CD4-positive, alpha-beta T cell (primary cell): ENCODE data around the gene SEC61A2. TPM values are rescaled to one million over a fixed set of nuclear protein-coding genes. Genes with fewer than 3 reads are reported as not detected.

Experiments used
- ATAC-seq: fragments of 200-7000 bp; cut with Tn5 transposase; one replicate; pipeline ENCODE4 v1.10.0; 2022; ENCODE audit warnings: mild to moderate bottlenecking; ENCODE audit not compliant: poor library complexity
- CTCF ChIA-PET: fragments of 350-600 bp; sonication (Branson Sonifier 250); formaldehyde crosslinking; loops from one replicate; lab custom pipeline; 2021; ENCODE audit warnings: antibody characterized with exemption, inconsistent platforms; lab: Charles Lee
- POLR2A ChIA-PET: fragments of 350-600 bp; sonication (Branson Sonifier 250); formaldehyde crosslinking; loops from one replicate; lab custom pipeline; 2021; ENCODE audit warnings: antibody characterized with exemption, inconsistent platforms; lab: Charles Lee
- DNase-seq, 14 experiments: peaks; one replicate each; pipeline ENCODE4 v3.0.0-alpha.2; 2013 to 2020; ENCODE audit warnings: mixed read lengths in 2 of 14
- H3K27ac ChIP-seq, 2 donors: one replicate each; pipeline versions ENCODE4 v1.5.1 to v1.7.0; 2013; ENCODE audit warnings: low read length in 2 of 2, low read depth in 1 of 2, mild to moderate bottlenecking in 1 of 2
- H3K27me3 ChIP-seq, 2 experiments: 1 replicate in 1 of 2; 2 replicates in 1 of 2; pipeline versions ENCODE4 v1.6.1 to v1.7.0; 2013; ENCODE audit warnings: low read length in 2 of 2, control low read depth in 1 of 2, mild to moderate bottlenecking in 1 of 2, moderate library complexity in 1 of 2; ENCODE audit not compliant: insufficient read depth in 2 of 2, control insufficient read depth in 1 of 2
- H3K36me3 ChIP-seq: one replicate; pipeline ENCODE4 v1.6.1; 2013; ENCODE audit warnings: low read length, control low read depth; ENCODE audit not compliant: insufficient read depth
- H3K4me1 ChIP-seq: one replicate; pipeline ENCODE4 v1.6.1; 2013; ENCODE audit warnings: low read length, control low read depth; ENCODE audit not compliant: insufficient read depth
- H3K4me3 ChIP-seq: one replicate; pipeline ENCODE4 v1.5.1; 2013; ENCODE audit warnings: mild to moderate bottlenecking, low read length, moderate library complexity
- H3K9me3 ChIP-seq, 2 experiments: 1 replicate in 1 of 2; 2 replicates in 1 of 2; pipeline versions ENCODE4 v1.6.1 to v1.7.0; 2013; ENCODE audit warnings: low read length in 2 of 2, mild to moderate bottlenecking in 2 of 2, control low read depth in 1 of 2, moderate library complexity in 1 of 2; ENCODE audit not compliant: control insufficient read depth in 1 of 2, insufficient read depth in 1 of 2
- H3K27ac Mint-ChIP-seq: one replicate; pipeline ENCODE4 v1.8.0; 2020; ENCODE audit warnings: mixed read lengths
- H3K27me3 Mint-ChIP-seq: one replicate; pipeline ENCODE4 v1.8.0; 2021; ENCODE audit warnings: mixed read lengths
- H3K36me3 Mint-ChIP-seq: one replicate; pipeline ENCODE4 v1.8.0; 2021; ENCODE audit warnings: low read depth, mixed read lengths
- H3K4me1 Mint-ChIP-seq: one replicate; pipeline ENCODE4 v1.8.0; 2021; ENCODE audit warnings: low read depth, mixed read lengths
- H3K4me3 Mint-ChIP-seq: one replicate; pipeline ENCODE4 v1.8.0; 2020; ENCODE audit warnings: mild to moderate bottlenecking, mixed read lengths
- H3K9me3 Mint-ChIP-seq: one replicate; pipeline ENCODE4 v1.8.0; 2020; ENCODE audit warnings: mixed read lengths
- CTCF ChIP-seq: fragments of 200-600 bp; IDR thresholded peaks from one replicate; pipeline ENCODE4 v1.8.0; 2022; ENCODE audit warnings: antibody characterized with exemption, mild to moderate bottlenecking
- intact Hi-C, 2 experiments: fragments of 100-400 bp; cut with DNase I in 1 of 2; cut with micrococcal nuclease in 1 of 2; formaldehyde crosslinking; loops; one replicate each; pipeline versions ENCODE4 v1.15.1 to v1.9.0; 2023 to 2025; cut with DNase I, micrococcal nuclease
- total RNA-seq, 174 experiments: library from RNA in 2 of 174; stranded (reverse) in 2 of 174; gene quantifications; one replicate each; pipeline ENCODE4 v1.2.3 and lab custom pipeline; 2021 to 2026

Gene SEC61A2
- total RNA-seq, 2 experiments from 2014 or later: 9.9 to 10.8 TPM

GRCh38 chr10:12196531-12197211 lies 67.2 kb downstream of the SEC61A2 start:
- no peak for TF ChIP-seq CTCF
- intact Hi-C loops: loop anchor here (2.0 to 10.0 kb wide), 5 partner anchors 62 to 1148 kb away; partner anchors contain the start of genes DHTKD1 (in 1 of the 2), SEPHS1 (in 1 of the 2) and UPF2 (in 1 of the 2)
- ChIA-PET CTCF (interaction anchor here (1.6 to 2.5 kb wide), 4 partner anchors 12 to 67 kb away, joined by 3 to 20 read pairs (median 6); partner anchors contain the start of gene SEC61A2), POLR2A (interaction anchor here (0.8 to 2.1 kb wide), 17 partner anchors 11 to 1106 kb away, joined by 3 to 24 read pairs (median 4); partner anchors contain the start of genes CAMK1D, PHYH and UPF2)
- no peaks in the 10 kb centered on the region for H3K27me3 ChIP-seq
- Mint-ChIP-seq H3K36me3 (peaks cover 60% of the 10 kb centered on the region), H3K9me3 (no peaks in the 10 kb centered on the region), H3K4me1 (peaks cover 72% of the 10 kb centered on the region), H3K4me3 (peak overlapping the region; percentile 97), H3K27ac (peak overlapping the region; percentile 96), H3K27me3 (no peaks in the 10 kb centered on the region)
- peaks cover 28% of the 10 kb centered on the region for H3K4me1 ChIP-seq
- no peaks in the 10 kb centered on the region for H3K9me3 ChIP-seq
- ATAC-seq: no peak
- peaks cover 19% of the 10 kb centered on the region for H3K36me3 ChIP-seq
- H3K4me3 ChIP-seq: peak overlapping the region; percentile 88
- peak overlapping the region; percentile 94 to 96 for H3K27ac ChIP-seq
- no peak for DNase-seq

GRCh38 chr10:12198156-12198555 lies 68.7 kb downstream of the SEC61A2 start:
- H3K4me3 Mint-ChIP-seq: peak overlapping the region; percentile 79
- H3K27me3 Mint-ChIP-seq: no peaks in the 10 kb centered on the region
- H3K9me3 ChIP-seq: no peaks in the 10 kb centered on the region
- H3K4me1 ChIP-seq: peaks cover 29% of the 10 kb centered on the region
- H3K27ac ChIP-seq: no peak overlapping the region
- H3K9me3 Mint-ChIP-seq: no peaks in the 10 kb centered on the region
- H3K27me3 ChIP-seq: no peaks in the 10 kb centered on the region
- peaks cover 69% of the 10 kb centered on the region for H3K4me1 Mint-ChIP-seq
- no peak for ATAC-seq
- POLR2A ChIA-PET: no interaction called here
- H3K4me3 ChIP-seq: no peak overlapping the region
- CTCF ChIA-PET: interaction anchor here (2.0 kb wide), 1 partner anchor 17 kb away, joined by 8 read pairs; no protein-coding TSS in a partner anchor
- intact Hi-C loops: loop anchor here (5.0 to 10.0 kb wide), 4 partner anchors 63 to 1147 kb away; partner anchors contain the start of genes DHTKD1 (in 1 of the 2) and SEPHS1 (in 1 of the 2)
- no peak for TF ChIP-seq CTCF
- no peak for DNase-seq
- H3K27ac Mint-ChIP-seq: peak overlapping the region; percentile 65
- peaks cover 32% of the 10 kb centered on the region for H3K36me3 ChIP-seq
- H3K36me3 Mint-ChIP-seq: peaks cover 66% of the 10 kb centered on the region

GRCh38 chr10:12200850-12201249 lies 71.4 kb downstream of the SEC61A2 start:
- Histone ChIP-seq H3K27ac (no peak overlapping the region), H3K36me3 (peaks cover 50% of the 10 kb centered on the region), H3K27me3 (no peaks in the 10 kb centered on the region), H3K4me3 (no peak overlapping the region), H3K4me1 (peaks cover 17% of the 10 kb centered on the region), H3K9me3 (no peaks in the 10 kb centered on the region)
- ChIA-PET CTCF (interaction anchor here (3.4 kb wide), 1 partner anchor 14 kb away, joined by 17 read pairs; no protein-coding TSS in a partner anchor), POLR2A (no interaction called here)
- Mint-ChIP-seq H3K9me3 (no peaks in the 10 kb centered on the region), H3K36me3 (peaks cover 71% of the 10 kb centered on the region), H3K27me3 (no peaks in the 10 kb centered on the region), H3K4me3 (no peak overlapping the region), H3K4me1 (peaks cover 55% of the 10 kb centered on the region), H3K27ac (no peak overlapping the region)
- DNase-seq (no peak), ATAC-seq (no peak)
- intact Hi-C loops: no loop called here
- no peak for TF ChIP-seq CTCF
